H1 (cell line): Measurements from ENCODE around the gene WDR91. TPM values are rescaled to one million over a fixed set of nuclear protein-coding genes. Genes with fewer than 3 reads are reported as not detected.
A peak's percentile ranks its signal among the peaks of the same experiment; 100 is the strongest.

Experiments used
- CTCF ChIA-PET: fragments of 300-600 bp; sonication (Branson Sonifier 250); formaldehyde crosslinking; loops from one replicate; lab custom pipeline; 2021; ENCODE audit not compliant: partially characterized antibody; lab: Charles Lee
- POLR2A ChIA-PET: fragments of 300-600 bp; sonication (Branson Sonifier 250); formaldehyde crosslinking; loops from one replicate; lab custom pipeline; 2021; ENCODE audit warnings: inconsistent platforms; ENCODE audit not compliant: partially characterized antibody; lab: Charles Lee
- DNase-seq, 2 experiments: peaks; one replicate each; pipeline versions ENCODE4 v3.0.0 to v3.0.0-alpha.2; 2010 to 2022; ENCODE audit warnings: low spot score in 2 of 2, low read depth in 1 of 2, mixed read lengths in 1 of 2
- FAIRE-seq: peaks from 2 replicates; lab custom pipeline; 2011; peaks lifted over from hg19 to GRCh38; lab: Jason Lieb, UNC
- H2AFZ ChIP-seq: 2 replicates; pipeline ENCODE4 v1.8.1; 2012; ENCODE audit warnings: low read length, inconsistent platforms
- H2AK5ac ChIP-seq: 2 replicates; pipeline ENCODE4 v1.6.1; 2013; ENCODE audit warnings: low read depth, low read length
- H2BK120ac ChIP-seq: replicated peaks from 2 replicates; pipeline ENCODE3; 2013; ENCODE audit warnings: low read depth, low read length, inconsistent platforms
- H2BK12ac ChIP-seq: 2 replicates; pipeline ENCODE4 v1.6.1; 2013; ENCODE audit warnings: low read depth, low read length
- H2BK15ac ChIP-seq: 2 replicates; pipeline ENCODE4 v1.6.1; 2013; ENCODE audit warnings: low read length
- H2BK20ac ChIP-seq: 2 replicates; pipeline ENCODE4 v1.6.1; 2013; ENCODE audit warnings: low read length
- H2BK5ac ChIP-seq: 2 replicates; pipeline ENCODE4 v1.6.1; 2013; ENCODE audit warnings: low read depth, low read length
- H3K14ac ChIP-seq: 2 replicates; pipeline ENCODE4 v1.6.1; 2013; ENCODE audit warnings: inconsistent platforms; ENCODE audit not compliant: insufficient read length
- H3K18ac ChIP-seq: 2 replicates; pipeline ENCODE4 v1.6.1; 2013; ENCODE audit warnings: low read length; ENCODE audit errors: extremely low read depth
- H3K23ac ChIP-seq: 2 replicates; pipeline ENCODE4 v1.6.1; 2013; ENCODE audit warnings: inconsistent platforms; ENCODE audit not compliant: insufficient read length
- H3K23me2 ChIP-seq: 2 replicates; pipeline ENCODE4 v1.6.1; 2013; ENCODE audit warnings: low read depth, low read length
- H3K27ac ChIP-seq: 2 replicates; pipeline ENCODE4 v1.6.1; 2011; ENCODE audit warnings: low read depth, low read length, inconsistent platforms
- H3K27me3 ChIP-seq, 4 experiments: replicated peaks in 1 of 4; 1 replicate in 1 of 4; 2 replicates in 3 of 4; pipeline versions ENCODE4 v1.6.1 to v1.8.1; 2011 to 2013; ENCODE audit warnings: low read length in 3 of 4, mild to moderate bottlenecking in 3 of 4, inconsistent platforms in 2 of 4, mixed read lengths in 2 of 4, moderate library complexity in 1 of 4; ENCODE audit not compliant: control insufficient read depth in 3 of 4, insufficient read depth in 3 of 4; ENCODE audit errors: extremely low read depth in 1 of 4
- H3K36me3 ChIP-seq, 4 experiments: 2 replicates each; pipeline versions ENCODE4 v1.6.1 to v1.8.1; 2011 to 2013; ENCODE audit warnings: mild to moderate bottlenecking in 4 of 4, low read length in 3 of 4, moderate library complexity in 2 of 4, control low read depth in 1 of 4, inconsistent platforms in 1 of 4; ENCODE audit not compliant: insufficient read depth in 4 of 4, control insufficient read depth in 2 of 4
- H3K4ac ChIP-seq: replicated peaks from 2 replicates; pipeline ENCODE3; 2013; ENCODE audit warnings: low read length, low read depth, mixed read lengths, inconsistent platforms; ENCODE audit not compliant: insufficient read length
- H3K4me1 ChIP-seq, 4 experiments: replicated peaks in 1 of 4; 1 replicate in 1 of 4; 2 replicates in 3 of 4; pipeline versions ENCODE4 v1.6.1 to v1.8.1; 2011 to 2013; ENCODE audit warnings: low read length in 3 of 4, inconsistent platforms in 2 of 4, mixed read lengths in 1 of 4; ENCODE audit not compliant: insufficient read depth in 4 of 4, control insufficient read depth in 3 of 4
- H3K4me2 ChIP-seq, 2 experiments: 2 replicates each; pipeline versions ENCODE4 v1.6.1 to v1.8.1; 2011 to 2013; ENCODE audit warnings: low read depth in 2 of 2, low read length in 2 of 2, control low read depth in 1 of 2, inconsistent platforms in 1 of 2, mild to moderate bottlenecking in 1 of 2; ENCODE audit not compliant: insufficient read depth in 1 of 2
- H3K4me3 ChIP-seq, 4 experiments: fragments of 200-600, 300-600 bp in 1 of 4; sonication (generic), shearing (Covaris generic), sonication (Bioruptor Twin) in 1 of 4; 2 replicates each; pipeline versions ENCODE4 v1.5.1 to v1.8.1; 2011 to 2016; ENCODE audit warnings: low read length in 4 of 4, low read depth in 3 of 4, control low read depth in 2 of 4, inconsistent platforms in 2 of 4, mild to moderate bottlenecking in 2 of 4, mixed read lengths in 1 of 4, moderate library complexity in 1 of 4; ENCODE audit not compliant: insufficient read depth in 2 of 4; ENCODE audit errors: extremely low read depth in 1 of 4
- H3K56ac ChIP-seq: replicated peaks from 2 replicates; pipeline ENCODE3; 2013; ENCODE audit warnings: low read depth, mild to moderate bottlenecking, mixed read lengths, low read length, inconsistent platforms; ENCODE audit not compliant: insufficient read length
- H3K79me1 ChIP-seq: 2 replicates; pipeline ENCODE4 v1.6.1; 2013; ENCODE audit warnings: low read depth, low read length, control low read depth
- H3K79me2 ChIP-seq, 2 experiments: 2 replicates each; pipeline versions ENCODE4 v1.6.1 to v1.8.1; 2012 to 2013; ENCODE audit warnings: low read length in 2 of 2, mild to moderate bottlenecking in 2 of 2, inconsistent platforms in 1 of 2; ENCODE audit not compliant: insufficient read depth in 2 of 2, control insufficient read depth in 1 of 2
- H3K9ac ChIP-seq, 4 experiments: replicated peaks in 1 of 4; 1 replicate in 1 of 4; 2 replicates in 3 of 4; pipeline versions ENCODE4 v1.6.1 to v1.8.1; 2011 to 2013; ENCODE audit warnings: low read depth in 3 of 4, low read length in 3 of 4, control low read depth in 2 of 4, mild to moderate bottlenecking in 2 of 4, moderate library complexity in 2 of 4, inconsistent platforms in 1 of 4; ENCODE audit errors: extremely low read depth in 1 of 4
- H3K9me3 ChIP-seq, 2 experiments: 2 replicates each; pipeline versions ENCODE4 v1.6.1 to v1.8.1; 2012 to 2013; ENCODE audit warnings: mild to moderate bottlenecking in 2 of 2, moderate library complexity in 2 of 2, control low read depth in 1 of 2, inconsistent platforms in 1 of 2, low read depth in 1 of 2, low read length in 1 of 2, mixed read lengths in 1 of 2; ENCODE audit not compliant: insufficient read depth in 2 of 2
- H4K20me1 ChIP-seq, 2 experiments: replicated peaks in 1 of 2; 2 replicates each; pipeline versions ENCODE3 to v1.8.1; 2011 to 2013; ENCODE audit warnings: inconsistent platforms in 2 of 2, low read length in 2 of 2, mild to moderate bottlenecking in 1 of 2; ENCODE audit not compliant: insufficient read depth in 2 of 2, control insufficient read depth in 1 of 2
- H4K5ac ChIP-seq: 2 replicates; pipeline ENCODE4 v1.6.1; 2013; ENCODE audit warnings: low read length, low read depth, mixed read lengths, inconsistent platforms; ENCODE audit not compliant: insufficient read length
- H4K8ac ChIP-seq: 2 replicates; pipeline ENCODE4 v1.8.0; 2013; ENCODE audit warnings: mild to moderate bottlenecking, moderate library complexity, low read length, inconsistent platforms; ENCODE audit not compliant: insufficient read depth; ENCODE audit errors: extremely low read depth
- H4K91ac ChIP-seq: replicated peaks from 2 replicates; pipeline ENCODE3; 2013; ENCODE audit warnings: low read length, mixed read lengths, inconsistent platforms; ENCODE audit not compliant: insufficient read length
- BRCA1 ChIP-seq: IDR thresholded peaks from 2 replicates; pipeline ENCODE4 v1.6.1; 2012; ENCODE audit warnings: low read depth, low read length, improper control_type of control experiment
- CBX5 ChIP-seq: fragments of 300-800, 300-1000 bp; sonication (generic); IDR thresholded peaks from 2 replicates; pipeline ENCODE4 v1.7.1; 2016; ENCODE audit warnings: antibody characterized with exemption, low read length, low read depth
- CHD2 ChIP-seq: IDR thresholded peaks from 2 replicates; pipeline ENCODE4 v1.6.1; 2012; ENCODE audit warnings: low read length, improper control_type of control experiment
- CTCF ChIP-seq, 3 experiments: IDR thresholded peaks; 1 replicate in 2 of 3; 2 replicates in 1 of 3; pipeline versions ENCODE4 v1.5.1 to v1.6.1; 2011; ENCODE audit warnings: low read length in 3 of 3, mild to moderate bottlenecking in 3 of 3, inconsistent platforms in 2 of 3, low read depth in 1 of 3, moderate library complexity in 1 of 3; ENCODE audit not compliant: insufficient read depth in 1 of 3; ENCODE audit errors: control extremely low read depth in 1 of 3
- HDAC6 ChIP-seq: IDR thresholded peaks from one replicate; pipeline ENCODE4 v1.7.1; 2012; ENCODE audit warnings: low read depth, mild to moderate bottlenecking, inconsistent platforms, low read length, moderate library complexity
- MAX ChIP-seq: IDR thresholded peaks from 2 replicates; pipeline ENCODE4 v1.6.1; 2012; ENCODE audit warnings: inconsistent platforms
- RAD21 ChIP-seq, 2 experiments: IDR thresholded peaks in 1 of 2; conservative IDR thresholded peaks in 1 of 2; 2 replicates each; pipeline ENCODE4 v1.6.1; 2011; ENCODE audit warnings: low read depth in 2 of 2, low read length in 2 of 2, improper control_type of control experiment in 1 of 2, inconsistent platforms in 1 of 2, mild to moderate bottlenecking in 1 of 2, moderate library complexity in 1 of 2
- RXRA ChIP-seq: IDR thresholded peaks from 2 replicates; pipeline ENCODE4 v1.6.1; 2011; ENCODE audit warnings: low read depth, mild to moderate bottlenecking, low read length, moderate library complexity; ENCODE audit not compliant: insufficient read depth
- SP1 ChIP-seq: IDR thresholded peaks from 2 replicates; pipeline ENCODE4 v1.6.1; 2011; ENCODE audit warnings: low read depth, low read length
- TCF12 ChIP-seq: IDR thresholded peaks from 2 replicates; pipeline ENCODE4 v1.6.1; 2011; ENCODE audit warnings: low read depth, mild to moderate bottlenecking, low read length
- WGBS, 2 experiments: shearing (Covaris generic) in 1 of 2; methylation state at CpG; one replicate each; pipeline versions ENCODE4 v1.1.6 to v1.1.7; 2013 to 2015; ENCODE audit warnings: low lambda C conversion rate in 2 of 2, mixed read lengths in 2 of 2, inconsistent platforms in 1 of 2, low coverage in 1 of 2, missing lambda C conversion rate in 1 of 2; ENCODE audit not compliant: insufficient replicate concordance in 2 of 2, insufficient coverage in 1 of 2, insufficient read length in 1 of 2; ENCODE audit errors: extremely low coverage in 1 of 2, missing lambda C conversion rate in 1 of 2; 5-methylcytosine and 5-hydroxymethylcytosine counted together
- polyA plus RNA-seq, 7 experiments: library from polyadenylated mRNA; depleted of rRNA in 3 of 7; stranded (reverse) in 5 of 7; unstranded in 2 of 7; fragments of >200 nt in 5 of 7; fragments of 200-250 nt in 2 of 7; gene quantifications; 1 replicate in 5 of 7; 2 replicates in 1 of 7; 4 replicates in 1 of 7; pipeline versions ENCODE4 v1.2.1 to v1.2.3, GENCODE V29; 2011 to 2013; ENCODE audit warnings: missing spikeins in 2 of 7, mixed read lengths in 2 of 7
- total RNA-seq: library from RNA; stranded (reverse); fragmentation: NEBNext Ultra II Directional; extraction: Animal tissue kit (Norgen Biotek cat#: 25700); gene quantifications from 2 replicates; pipeline ENCODE4 v1.2.1, GENCODE V29; 2021
- TF ChIP-seq, protein P1 (sequence below): IDR thresholded peaks from 2 replicates; pipeline ENCODE4 v1.6.1; 2012; ENCODE audit warnings: inconsistent platforms

The WDR91 gene
- total and polyA plus RNA-seq, 2 of the 8 experiments (the other 6 are each of a cell fraction or from before 2014, with no cell fraction given), result 8.2 to 14.7 TPM

GRCh38 chr7:135232720-135233119, 21.4 kb upstream of the WDR91 start:
- CTCF ChIA-PET, result interaction anchor here (0.6 to 3.0 kb wide), 18 partner anchors 9 to 587 kb away, joined by 3 to 16 read pairs (median 4); partner anchors contain the start of genes BPGM and WDR91
- H4K20me1 ChIP-seq, result no peaks in the 10 kb centered on the region
- DNase-seq (peak in 1 of 2 experiments; percentile 78), FAIRE-seq (no peak)
- no peak overlapping the region for H3K4me3 ChIP-seq
- no peaks in the 10 kb centered on the region for H3K79me2 ChIP-seq
- no peaks in the 10 kb centered on the region for H3K79me1 ChIP-seq
- H3K14ac ChIP-seq, result no peak overlapping the region
- H2BK5ac ChIP-seq, result no peak overlapping the region
- POLR2A ChIA-PET, result no interaction called here
- H4K5ac ChIP-seq, result no peak overlapping the region
- no peak overlapping the region for H4K8ac ChIP-seq
- H3K23ac ChIP-seq, result no peak overlapping the region
- H3K23me2 ChIP-seq, result no peaks in the 10 kb centered on the region
- H4K91ac ChIP-seq, result no peak overlapping the region
- no peak overlapping the region for H2BK12ac ChIP-seq
- no peak overlapping the region for H2BK120ac ChIP-seq
- H3K36me3 ChIP-seq, result no peaks in the 10 kb centered on the region
- H3K27ac ChIP-seq, result no peak overlapping the region
- no peaks in the 10 kb centered on the region for H3K9me3 ChIP-seq
- no peak overlapping the region for H3K18ac ChIP-seq
- H2BK15ac ChIP-seq, result no peak overlapping the region
- H3K56ac ChIP-seq, result no peak overlapping the region
- no peaks in the 10 kb centered on the region for H3K27me3 ChIP-seq
- no peak overlapping the region for H3K4ac ChIP-seq
- H2AK5ac ChIP-seq, result no peak overlapping the region
- H3K4me2 ChIP-seq, result no peak overlapping the region
- WGBS, 2 experiments, result 85% methylated on average over 13 of the region's 13 CpGs; no CpG with 5 or more reads in 1 of the 2 experiments
- no peaks in the 10 kb centered on the region for H3K4me1 ChIP-seq
- no peak overlapping the region for H2AFZ ChIP-seq
- H2BK20ac ChIP-seq, result no peak overlapping the region
- H3K9ac ChIP-seq, result no peak overlapping the region
- TF ChIP-seq MAX, result 0 out of 2 replicates have a peak, but pooled peaks have one; percentile 14
- TF ChIP-seq TCF12, result no peak
- TF ChIP-seq RXRA, result peak; percentile 96
- peak; percentile 57 to 79 (median 75) for TF ChIP-seq CTCF (IDR thresholded peaks at IDR 0.05; ENCODE audit: control extremely low read depth in 1 of 3, insufficient read depth in 1 of 3, low read depth in 1 of 3, low read length in 3 of 3)
- peak; percentile 19 to 46; a peak in 3 of 4 replicates for TF ChIP-seq RAD21 (IDR thresholded peaks at IDR 0.05 in 1 of 2, conservative IDR thresholded peaks at IDR 0.05 in 1 of 2; ENCODE audit: low read depth in 2 of 2, low read length in 2 of 2)
- TF ChIP-seq BRCA1, result no peak
- TF ChIP-seq CHD2, result no peak
- TF ChIP-seq HDAC6, result no peak
- TF ChIP-seq SP1, result no peak
- TF ChIP-seq, protein P1, sequence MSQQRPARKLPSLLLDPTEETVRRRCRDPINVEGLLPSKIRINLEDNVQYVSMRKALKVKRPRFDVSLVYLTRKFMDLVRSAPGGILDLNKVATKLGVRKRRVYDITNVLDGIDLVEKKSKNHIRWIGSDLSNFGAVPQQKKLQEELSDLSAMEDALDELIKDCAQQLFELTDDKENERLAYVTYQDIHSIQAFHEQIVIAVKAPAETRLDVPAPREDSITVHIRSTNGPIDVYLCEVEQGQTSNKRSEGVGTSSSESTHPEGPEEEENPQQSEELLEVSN, result no peak
- TF ChIP-seq CBX5, result no peak
